ENCODE data around the gene TEX22.

- no peak for TF ChIP-seq CTCF (conservative IDR thresholded peaks at IDR 0.05)
- TF ChIP-seq ZFX (IDR thresholded peaks at IDR 0.05), result no peak
These were observed 13.1 kb upstream of the TEX22 start for GRCh38 chr14:105385322-105385637.

Data from C4-2B (cell line).